Ecto neural progenitor cell (in vitro differentiated cells): Measurements from ENCODE around the gene CDH4.
A peak's percentile ranks its signal among the peaks of the same experiment; 100 is the strongest.

Experiments
- DNase-seq: peaks from one replicate; pipeline ENCODE4 v3.0.0-alpha.2; 2018; ENCODE audit warnings: low spot score

CDH4 gene

GRCh38 chr20:61605862-61606557 is 353.9 kb downstream of the CDH4 start:
- DNase-seq, result no peak

GRCh38 chr20:61608275-61609085 is 356.4 kb downstream of the CDH4 start:
- peak; percentile 74 for DNase-seq

GRCh38 chr20:61609461-61609860 is 357.4 kb downstream of the CDH4 start:
- DNase-seq, result no peak

- no peak for DNase-seq
These were observed 359.5 kb downstream of the CDH4 start for GRCh38 chr20:61611401-61612180.

- DNase-seq, result no peak
These were observed 362.1 kb downstream of the CDH4 start for GRCh38 chr20:61613917-61614705.

GRCh38 chr20:61614706-61615100 is 362.6 kb downstream of the CDH4 start:
- no peak for DNase-seq

GRCh38 chr20:61615806-61616205 is 363.7 kb downstream of the CDH4 start:
- DNase-seq, result no peak

GRCh38 chr20:61619751-61620150 is 367.7 kb downstream of the CDH4 start:
- no peak for DNase-seq

- DNase-seq, result no peak
These were observed 368.1 kb downstream of the CDH4 start for GRCh38 chr20:61620174-61620573.

- DNase-seq, result no peak
These were observed 369.1 kb downstream of the CDH4 start for GRCh38 chr20:61621035-61621730.

- no peak for DNase-seq
These were observed 369.8 kb downstream of the CDH4 start for GRCh38 chr20:61621852-61622251.

GRCh38 chr20:61623451-61623850 is 371.4 kb downstream of the CDH4 start:
- DNase-seq, result no peak

- DNase-seq, result no peak
These were observed 373.2 kb downstream of the CDH4 start for GRCh38 chr20:61625246-61625645.

- no peak for DNase-seq
These were observed 374.4 kb downstream of the CDH4 start for GRCh38 chr20:61626412-61626811.

- no peak for DNase-seq
These were observed 375.8 kb downstream of the CDH4 start for GRCh38 chr20:61627791-61628415.

- DNase-seq, result no peak
These were observed 376.4 kb downstream of the CDH4 start for GRCh38 chr20:61628480-61628879.

GRCh38 chr20:61628901-61629601 is 377.0 kb downstream of the CDH4 start:
- no peak for DNase-seq

GRCh38 chr20:61629602-61630390 is 377.7 kb downstream of the CDH4 start:
- DNase-seq, result no peak

GRCh38 chr20:61630391-61630650 is 378.3 kb downstream of the CDH4 start:
- no peak for DNase-seq

- no peak for DNase-seq
These were observed 378.8 kb downstream of the CDH4 start for GRCh38 chr20:61630816-61631215.
